MM.1S (cell line): ENCODE measurements around the gene EMSY.

Experiments used
- DNase-seq: peaks from one replicate; pipeline ENCODE4 v3.0.0-alpha.2; 2015
- H2AFZ ChIP-seq: fragments of 300-600 bp; sonication (generic); 2 replicates; pipeline ENCODE4 v1.6.0; 2016; ENCODE audit warnings: antibody characterized with exemption, low read length
- H3F3A ChIP-seq: fragments of 300-600 bp; sonication (generic); 2 replicates; pipeline ENCODE4 v1.6.1; 2016; ENCODE audit warnings: mild to moderate bottlenecking, antibody characterized with exemption, low read length, moderate library complexity, mixed read lengths; ENCODE audit not compliant: insufficient read depth
- H3K27ac ChIP-seq: fragments of 300-600 bp; sonication (generic); 2 replicates; pipeline ENCODE4 v1.5.1; 2016; ENCODE audit warnings: mild to moderate bottlenecking, low read length
- H3K27me3 ChIP-seq: fragments of 300-600 bp; sonication (generic); replicated peaks from 2 replicates; pipeline ENCODE4 v1.6.0; 2016; ENCODE audit warnings: low read length; ENCODE audit not compliant: insufficient read depth
- H3K36me3 ChIP-seq: fragments of 300-600 bp; sonication (generic); replicated peaks from 2 replicates; pipeline ENCODE4 v1.6.1; 2016; ENCODE audit warnings: mild to moderate bottlenecking, low read length, mixed read lengths; ENCODE audit not compliant: insufficient read depth
- H3K4me1 ChIP-seq: fragments of 300-600 bp; sonication (generic); 2 replicates; pipeline ENCODE4 v1.6.1; 2016; ENCODE audit warnings: low read length, mixed read lengths
- H3K4me2 ChIP-seq: fragments of 300-600 bp; sonication (generic); 2 replicates; pipeline ENCODE4 v1.6.0; 2016; ENCODE audit warnings: low read depth, low read length
- H3K4me3 ChIP-seq: fragments of 300-600 bp; sonication (generic); 2 replicates; pipeline ENCODE4 v1.5.1; 2016; ENCODE audit warnings: low read length, mixed read lengths
- H3K79me2 ChIP-seq: fragments of 300-600 bp; sonication (generic); 2 replicates; pipeline ENCODE4 v1.6.1; 2016; ENCODE audit warnings: mixed run types, low read length, mixed read lengths
- H3K9ac ChIP-seq: fragments of 300-600 bp; sonication (generic); 2 replicates; pipeline ENCODE4 v1.6.1; 2016; ENCODE audit warnings: low read length, mixed read lengths
- H3K9me2 ChIP-seq: fragments of 300-600 bp; sonication (generic); replicated peaks from 2 replicates; pipeline ENCODE4 v1.6.1; 2016; ENCODE audit warnings: mild to moderate bottlenecking, low read length, mixed read lengths; ENCODE audit not compliant: insufficient read depth
- H3K9me3 ChIP-seq: fragments of 300-600 bp; sonication (generic); replicated peaks from 2 replicates; pipeline ENCODE4 v1.6.1; 2016; ENCODE audit warnings: mild to moderate bottlenecking, low read length, mixed read lengths; ENCODE audit not compliant: insufficient read depth
- H4K20me1 ChIP-seq: fragments of 300-600 bp; sonication (generic); 2 replicates; pipeline ENCODE4 v1.6.1; 2016; ENCODE audit warnings: mild to moderate bottlenecking, low read length, moderate library complexity, mixed read lengths; ENCODE audit not compliant: insufficient read depth
- CTCF ChIP-seq: fragments of 300-600 bp; sonication (generic); IDR thresholded peaks from 2 replicates; pipeline ENCODE4 v1.5.1; 2016; ENCODE audit warnings: antibody characterized with exemption, low read length, mixed read lengths
- EZH2 ChIP-seq: fragments of 300-600 bp; sonication (generic); optimal IDR thresholded peaks from 2 replicates; pipeline ENCODE3; 2017; ENCODE audit warnings: low read depth, mild to moderate bottlenecking, antibody characterized with exemption, low read length, mixed read lengths
- EZH2phosphoT487 ChIP-seq: fragments of 300-600 bp; sonication (generic); IDR thresholded peaks from 2 replicates; pipeline ENCODE4 v1.6.1; 2018; ENCODE audit warnings: antibody characterized with exemption, low read length

The EMSY gene

DNA sequence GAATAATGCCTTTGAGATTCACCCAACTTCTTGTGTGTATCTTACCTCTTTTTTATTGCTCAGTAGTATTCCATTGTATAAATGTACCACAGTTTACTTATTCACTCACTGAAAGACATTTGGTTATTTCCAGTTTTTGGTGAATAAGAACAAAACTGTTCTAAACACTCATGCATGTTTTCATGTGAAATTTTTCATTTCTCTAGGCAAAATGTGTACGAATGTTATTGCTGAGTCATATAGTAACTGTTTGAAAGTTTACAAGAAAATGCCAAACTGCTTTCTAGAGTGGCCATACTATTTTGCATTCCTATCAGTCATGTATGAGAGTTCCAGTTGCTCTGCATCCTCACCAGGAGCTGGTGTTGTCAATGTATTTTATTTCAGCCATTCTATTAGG, 8.8 kb upstream of the EMSY start:
- no peak overlapping the region for H3K9ac ChIP-seq
- H3K27ac ChIP-seq, result no peak overlapping the region
- H3K4me3 ChIP-seq, result no peak overlapping the region
- no peak overlapping the region for H2AFZ ChIP-seq
- H3K36me3 ChIP-seq, result no peaks in the 10 kb centered on the region
- no peaks in the 10 kb centered on the region for H3K4me1 ChIP-seq
- H3K4me2 ChIP-seq, result no peak overlapping the region
- H3F3A ChIP-seq, result peaks cover 5% of the 10 kb centered on the region; the same call in 1 of the 2 replicates
- no peaks in the 10 kb centered on the region for H3K9me2 ChIP-seq
- H4K20me1 ChIP-seq, result no peaks in the 10 kb centered on the region
- no peaks in the 10 kb centered on the region for H3K9me3 ChIP-seq
- TF ChIP-seq EZH2, result no peak
- TF ChIP-seq CTCF, result no peak
- no peak for TF ChIP-seq EZH2phosphoT487
- no peak for DNase-seq
- H3K79me2 ChIP-seq, result no peaks in the 10 kb centered on the region
- H3K27me3 ChIP-seq, result no peaks in the 10 kb centered on the region

DNA sequence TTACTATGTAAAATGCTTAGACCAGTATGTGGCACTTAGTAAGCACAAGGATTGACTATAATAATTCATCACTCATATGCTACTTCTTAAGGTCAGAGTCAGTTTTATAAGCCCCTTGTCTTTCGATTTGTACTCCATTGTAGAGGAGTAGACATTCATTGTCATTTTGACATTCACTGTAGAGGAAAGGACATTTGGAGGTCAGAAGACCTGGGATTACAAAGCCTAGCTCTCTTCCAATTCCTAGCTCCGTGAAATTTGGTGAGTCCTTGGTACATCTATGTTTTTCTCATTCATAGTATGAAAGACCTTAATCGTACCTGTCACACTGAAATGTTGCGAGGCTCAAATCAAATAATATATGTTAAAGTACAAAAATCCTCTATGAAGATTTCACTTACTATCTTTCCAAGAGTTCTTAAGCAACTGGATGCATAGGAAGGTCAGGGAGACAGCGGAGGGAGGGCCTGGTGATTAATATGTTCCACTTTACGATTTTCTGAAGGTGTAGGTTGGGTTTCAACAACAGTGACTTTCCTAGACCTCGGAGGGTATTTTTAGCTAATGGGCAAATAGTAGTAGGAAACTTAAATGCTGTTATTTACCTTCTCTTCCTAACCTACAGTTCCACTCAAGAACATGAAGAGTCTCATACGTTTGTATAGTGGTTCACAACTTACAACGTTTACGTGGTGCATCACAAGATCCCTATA, 1.4 kb upstream of the EMSY start:
- H3F3A ChIP-seq, result peaks cover 5% of the 10 kb centered on the region; the same call in 1 of the 2 replicates
- H3K4me1 ChIP-seq, result peaks cover 6% of the 10 kb centered on the region; the same call in 1 of the 2 replicates
- H3K27me3 ChIP-seq, result no peaks in the 10 kb centered on the region
- H3K9ac ChIP-seq, result peak overlapping the region; percentile 97
- H3K79me2 ChIP-seq, result peaks cover 54% of the 10 kb centered on the region
- no peak overlapping the region for H2AFZ ChIP-seq
- no peak for DNase-seq
- no peaks in the 10 kb centered on the region for H4K20me1 ChIP-seq
- TF ChIP-seq CTCF (no peak), EZH2 (no peak), EZH2phosphoT487 (no peak)
- H3K36me3 ChIP-seq, result peaks cover 2% of the 10 kb centered on the region; the same call in 1 of the 2 replicates
- peak overlapping the region; percentile 60 for H3K4me2 ChIP-seq
- no peaks in the 10 kb centered on the region for H3K9me3 ChIP-seq
- H3K4me3 ChIP-seq, result peak overlapping the region; percentile 96
- H3K9me2 ChIP-seq, result no peaks in the 10 kb centered on the region
- H3K27ac ChIP-seq, result no peak overlapping the region

DNA sequence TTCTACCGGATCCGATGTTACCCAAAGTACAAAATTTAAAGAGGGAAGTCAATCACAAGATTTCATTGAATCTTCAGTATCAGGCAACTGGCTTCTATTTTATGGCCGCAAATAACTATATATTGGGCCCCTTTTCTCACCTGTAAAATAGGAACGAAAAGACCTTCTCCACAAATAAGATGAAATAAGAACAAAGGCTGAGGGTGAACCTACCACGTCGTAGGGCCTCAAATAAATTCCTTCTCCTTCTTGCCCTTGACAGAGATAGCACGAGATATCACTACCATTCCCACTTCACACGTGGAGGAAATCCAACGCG, 794 bp upstream of the EMSY start:
- Histone ChIP-seq H3K4me1 (peaks cover 6% of the 10 kb centered on the region; the same call in 1 of the 2 replicates), H3K9ac (peak overlapping the region; percentile 97), H3K4me3 (peak overlapping the region; percentile 96), H4K20me1 (no peaks in the 10 kb centered on the region), H3F3A (peaks cover 5% of the 10 kb centered on the region; the same call in 1 of the 2 replicates), H3K27ac (peak overlapping the region; percentile 79; the same call in 1 of the 2 replicates), H3K79me2 (peaks cover 58% of the 10 kb centered on the region), H3K9me3 (no peaks in the 10 kb centered on the region), H3K9me2 (no peaks in the 10 kb centered on the region), H2AFZ (peak overlapping the region; percentile 86), H3K27me3 (no peaks in the 10 kb centered on the region), H3K4me2 (peak overlapping the region; percentile 60), H3K36me3 (peaks cover 2% of the 10 kb centered on the region; the same call in 1 of the 2 replicates)
- DNase-seq, result no peak
- TF ChIP-seq EZH2, result no peak
- no peak for TF ChIP-seq EZH2phosphoT487
- no peak for TF ChIP-seq CTCF
